Suppressor macrophage treated with lipopolysaccharide for 1 hour (primary cell): ENCODE results near the gene NT5E.
A peak's percentile ranks its signal among the peaks of the same experiment; 100 is the strongest.
"Not testable (repeated sequence)": the region's sequence is repeated elsewhere in the genome, so short reads cannot be mapped to it uniquely, and the experiment has no call there.

Experiments used
- DNase-seq, 3 donors: peaks; one replicate each; pipeline ENCODE4 v3.0.0-alpha.2; 2020 to 2022

Gene NT5E

DNA sequence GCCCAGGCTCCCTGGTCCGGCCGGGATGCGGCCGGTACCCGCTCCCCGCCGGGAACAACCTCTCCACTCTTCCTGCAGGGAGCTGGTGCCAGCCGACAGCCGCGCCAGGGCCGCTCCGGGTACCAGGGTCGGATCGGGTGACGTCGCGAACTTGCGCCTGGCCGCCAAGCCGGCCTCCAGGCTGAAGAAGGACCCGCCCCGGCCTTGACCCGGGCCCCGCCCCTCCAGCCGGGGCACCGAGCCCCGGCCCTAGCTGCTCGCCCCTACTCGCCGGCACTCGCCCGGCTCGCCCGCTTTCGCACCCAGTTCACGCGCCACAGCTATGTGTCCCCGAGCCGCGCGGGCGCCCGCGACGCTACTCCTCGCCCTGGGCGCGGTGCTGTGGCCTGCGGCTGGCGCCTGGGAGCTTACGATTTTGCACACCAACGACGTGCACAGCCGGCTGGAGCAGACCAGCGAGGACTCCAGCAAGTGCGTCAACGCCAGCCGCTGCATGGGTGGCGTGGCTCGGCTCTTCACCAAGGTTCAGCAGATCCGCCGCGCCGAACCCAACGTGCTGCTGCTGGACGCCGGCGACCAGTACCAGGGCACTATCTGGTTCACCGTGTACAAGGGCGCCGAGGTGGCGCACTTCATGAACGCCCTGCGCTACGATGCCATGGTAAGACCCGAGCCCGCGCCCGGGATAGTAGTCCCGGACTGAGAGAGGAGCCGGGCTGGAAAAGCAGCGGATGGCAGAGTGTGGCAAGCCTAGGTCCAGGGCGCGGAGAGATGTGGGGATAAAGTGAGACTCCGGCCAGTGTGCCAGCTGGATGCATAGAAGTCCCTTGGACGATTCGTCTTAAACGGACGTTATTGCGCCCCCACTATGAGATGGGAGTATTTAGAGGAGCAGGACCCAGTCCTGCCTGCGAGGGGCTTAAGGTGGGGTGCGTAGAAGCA, at the start of gene NT5E:
TSS of gene NT5E (plus strand) at position 266 of the 942 bp plus-strand sequence. CDS start at position 323, 57 bp downstream.
- peak; percentile 26 to 62 (median 29) for DNase-seq

DNA sequence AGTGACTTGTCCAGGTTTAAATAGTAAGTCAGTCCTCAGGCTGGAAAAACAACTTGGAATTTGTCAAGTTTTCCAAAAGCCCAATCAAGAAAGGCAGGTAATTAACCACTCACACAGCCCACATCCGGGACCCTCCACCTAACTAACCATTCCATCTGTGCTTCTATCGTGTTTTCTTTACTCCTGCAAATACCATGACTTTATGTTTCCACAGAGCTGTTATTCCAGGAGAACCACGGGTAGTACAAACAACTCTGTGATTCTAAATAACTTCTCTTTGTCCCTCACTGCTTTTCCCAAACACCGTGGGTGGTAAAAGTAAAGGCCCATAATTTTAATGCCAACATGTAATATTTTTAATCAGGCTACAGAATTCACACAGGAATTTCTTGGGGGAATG, 49.6 kb upstream of the NT5E start:
- no peak for DNase-seq

DNA sequence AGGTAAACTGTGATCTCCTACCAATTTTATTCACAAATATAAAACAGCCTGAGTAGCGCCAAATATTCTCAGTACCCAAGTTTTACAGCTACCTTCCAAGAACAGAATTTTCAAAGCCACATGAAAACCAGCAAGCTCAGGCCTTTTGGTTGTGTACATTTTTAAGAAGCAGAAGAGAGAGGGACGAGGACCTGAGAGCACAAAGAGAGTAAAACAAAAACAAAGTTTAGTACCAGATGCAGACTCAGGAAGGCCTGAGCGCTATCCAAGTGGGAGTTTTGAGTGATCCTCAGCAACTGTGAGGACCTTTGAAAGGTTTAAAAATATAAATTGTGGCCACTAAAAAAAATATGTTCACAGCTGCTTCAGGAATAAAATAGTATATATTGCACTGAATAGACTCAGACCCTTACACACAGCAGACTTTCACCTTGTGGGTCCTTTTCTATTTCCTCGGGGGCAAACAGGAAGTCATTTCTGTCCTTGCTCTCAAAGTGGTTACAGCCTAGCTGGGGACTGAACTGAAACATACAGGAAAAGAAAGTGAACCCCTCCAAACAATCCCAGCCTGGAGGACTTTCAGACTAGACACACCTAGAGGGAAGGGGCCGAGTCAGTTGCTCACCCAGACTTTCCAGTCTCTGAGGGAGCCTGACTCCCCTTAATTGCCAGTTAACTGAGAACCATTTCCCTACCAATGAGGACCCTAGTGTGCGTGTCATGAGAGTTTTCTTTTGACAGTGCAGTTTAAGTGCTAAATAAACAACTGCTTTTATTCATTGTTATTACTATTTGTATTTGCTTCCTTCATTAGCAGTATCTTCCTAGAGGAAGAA, 48.5 kb upstream of the NT5E start:
- DNase-seq: no peak

DNA sequence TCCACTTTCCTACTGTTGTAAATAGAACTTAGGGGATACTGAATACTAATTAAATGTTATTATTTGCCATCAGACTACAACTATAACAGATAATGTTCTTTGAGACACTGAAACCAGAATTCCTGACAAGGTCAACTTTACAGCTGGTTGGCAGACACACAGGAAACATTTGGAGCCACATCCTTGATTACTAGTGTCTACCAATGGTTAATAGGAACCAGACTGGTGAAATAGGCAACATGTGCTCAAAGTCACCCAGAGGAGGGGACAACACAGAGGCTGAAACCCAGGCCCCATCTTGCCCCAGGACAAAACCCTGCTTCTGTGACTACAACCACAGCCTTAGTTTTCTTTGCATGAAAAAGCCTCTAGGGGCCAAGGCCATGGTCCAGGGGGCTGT, 47.8 kb upstream of the NT5E start:
- DNase-seq: no peak

DNA sequence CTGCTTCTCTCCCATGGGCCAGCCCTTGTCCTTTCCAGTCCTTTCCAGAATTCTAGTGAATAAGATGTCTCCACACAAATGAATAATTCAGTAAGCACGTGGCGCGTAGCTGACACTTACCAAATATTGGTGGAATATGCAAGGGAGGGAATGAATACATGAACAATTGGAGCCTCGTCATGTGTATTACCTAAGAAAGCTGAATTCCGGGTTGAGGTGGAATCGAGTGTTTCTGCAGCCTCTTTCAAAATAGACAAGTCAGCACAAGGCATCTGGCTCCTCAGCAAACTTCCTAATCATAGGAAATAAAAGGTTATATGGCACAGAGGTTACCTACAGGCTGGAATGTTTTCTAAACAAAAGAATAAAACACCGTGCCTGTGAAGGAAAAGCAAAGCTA, 47.0 kb upstream of the NT5E start:
- DNase-seq: no peak

DNA sequence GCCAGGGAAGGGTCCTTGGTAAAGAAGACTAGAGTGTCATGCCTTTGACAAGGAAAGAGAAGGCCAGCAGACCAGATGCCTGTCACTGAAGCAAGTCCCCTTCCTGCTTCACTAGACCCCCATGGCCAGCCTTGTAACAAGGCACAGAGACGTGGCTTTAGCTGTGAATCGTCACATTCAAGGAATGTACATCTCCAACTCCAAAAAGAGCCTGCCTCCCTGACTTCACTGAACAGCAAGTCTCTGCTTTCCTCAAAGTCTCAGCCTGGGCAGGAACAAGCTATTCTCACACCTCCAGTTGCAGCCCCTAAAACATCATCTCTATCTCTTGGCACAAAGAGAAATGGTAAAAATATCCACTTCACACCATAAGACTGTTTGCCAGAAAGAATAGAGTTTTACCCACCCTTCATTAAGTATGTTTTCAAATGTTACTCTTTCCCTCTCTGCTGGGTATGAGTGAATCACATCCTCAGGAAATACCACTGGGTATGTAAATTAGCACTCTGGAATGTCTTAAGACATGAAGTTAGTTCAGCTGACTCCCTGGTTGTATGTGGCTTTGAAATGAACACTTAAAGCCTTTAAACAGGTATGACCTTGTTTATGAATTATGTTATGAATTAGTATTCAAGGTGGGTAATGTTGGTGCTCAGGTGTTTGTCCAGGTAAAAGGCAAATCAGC, 46.4 kb upstream of the NT5E start:
- DNase-seq: peak in 1 of 3 donors; percentile 7

DNA sequence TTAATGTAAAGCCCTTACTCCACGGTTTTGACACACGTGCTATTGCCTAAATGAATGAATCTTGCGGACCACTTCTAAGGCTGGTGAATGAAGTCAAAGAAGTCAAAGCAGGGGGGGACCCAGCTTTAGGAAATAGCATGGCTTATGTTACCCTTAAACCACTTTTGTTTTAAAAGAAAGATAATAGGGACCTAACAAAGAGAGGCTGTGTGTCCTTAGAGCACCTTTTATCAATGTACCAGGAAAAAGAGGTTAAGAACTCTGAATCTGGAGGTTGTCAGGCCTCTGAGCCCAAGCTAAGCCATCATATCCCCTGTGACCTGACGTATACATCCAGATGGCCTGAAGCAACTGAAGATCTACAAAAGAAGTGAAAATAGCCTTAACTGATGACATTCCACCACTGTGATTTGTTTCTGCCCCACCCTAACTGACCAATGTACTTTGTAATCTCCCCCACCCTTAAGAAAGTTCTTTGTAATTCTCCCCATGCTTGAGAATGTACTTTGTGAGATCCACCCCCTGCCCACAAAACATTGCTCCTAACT, 45.8 kb upstream of the NT5E start:
- DNase-seq: not testable (repeated sequence)

DNA sequence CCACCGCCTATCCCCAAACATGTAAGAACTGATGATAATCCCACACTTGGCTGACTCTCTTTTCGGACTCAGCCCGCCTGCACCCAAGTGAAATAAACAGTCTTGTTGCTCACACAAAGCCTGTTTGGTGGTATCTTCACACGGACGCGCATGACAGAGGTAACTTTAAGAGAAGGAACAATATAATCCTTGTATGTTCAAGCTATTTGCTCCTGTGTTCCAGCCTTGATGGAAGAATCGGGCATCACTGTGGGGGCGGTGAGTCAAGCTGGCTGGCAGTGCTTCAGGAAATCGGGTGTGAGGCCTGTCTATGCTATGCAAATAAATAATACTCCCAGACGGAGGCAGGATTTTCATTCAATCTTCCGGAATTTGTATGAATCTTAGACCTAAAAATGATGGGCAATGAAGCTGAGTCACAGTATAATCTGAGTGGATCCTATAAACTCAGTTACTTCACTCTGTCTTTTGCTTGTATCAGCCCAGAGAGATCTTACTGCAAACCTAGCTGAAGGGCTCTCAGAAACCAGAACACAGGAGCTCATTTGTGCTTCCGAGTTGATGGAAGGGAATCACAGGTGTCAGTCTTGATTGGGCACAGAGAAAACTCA, 45.2 kb upstream of the NT5E start:
- no peak for DNase-seq

DNA sequence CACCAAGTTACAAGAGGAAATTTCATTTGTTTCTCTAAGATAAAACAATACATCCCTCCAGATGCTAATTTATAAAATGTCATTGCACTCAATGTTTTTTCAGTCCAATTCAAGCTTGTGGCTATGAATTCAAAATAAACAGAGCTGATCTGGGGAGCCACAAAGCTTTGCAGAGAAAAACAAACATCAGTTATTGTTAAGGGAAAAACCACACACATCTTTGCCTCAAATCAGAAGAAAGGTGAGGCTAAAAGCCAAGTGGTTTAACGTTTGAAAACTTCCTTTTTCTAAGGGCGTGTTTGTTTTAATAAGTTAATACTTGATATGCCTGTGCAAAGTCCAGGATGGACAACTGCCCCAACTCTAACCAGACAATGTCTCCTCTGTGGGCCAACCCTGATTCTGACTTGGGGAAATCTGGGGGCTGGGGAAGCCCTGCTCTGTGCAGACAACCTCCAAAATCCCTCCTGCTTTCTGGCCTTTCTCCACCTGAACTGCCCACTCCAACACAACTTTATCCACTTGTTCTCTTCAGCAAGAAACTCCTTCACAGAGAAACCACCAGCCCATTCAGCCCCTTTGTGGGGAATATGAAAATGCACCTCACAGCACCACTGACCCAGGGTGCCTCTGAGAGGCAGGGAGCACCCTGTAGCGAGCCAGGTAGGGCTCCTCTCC, 44.6 kb upstream of the NT5E start:
- no peak for DNase-seq

DNA sequence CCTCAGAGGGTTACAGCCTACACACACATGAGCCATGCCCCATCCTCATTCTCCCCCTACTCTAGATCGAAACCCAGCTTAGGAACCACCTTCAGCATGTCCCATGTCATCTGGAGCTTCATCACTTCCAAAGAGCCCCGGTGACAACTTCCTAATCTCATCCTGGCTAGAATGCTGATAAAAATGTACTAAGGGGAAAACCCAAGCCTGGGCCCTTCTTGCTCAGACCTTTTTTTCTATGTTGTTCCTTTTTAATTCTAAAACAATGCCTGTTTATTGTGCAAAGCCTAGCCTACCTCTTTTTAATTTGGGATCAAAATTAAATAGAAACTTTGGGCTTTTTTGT, 44.1 kb upstream of the NT5E start:
- no peak for DNase-seq

DNA sequence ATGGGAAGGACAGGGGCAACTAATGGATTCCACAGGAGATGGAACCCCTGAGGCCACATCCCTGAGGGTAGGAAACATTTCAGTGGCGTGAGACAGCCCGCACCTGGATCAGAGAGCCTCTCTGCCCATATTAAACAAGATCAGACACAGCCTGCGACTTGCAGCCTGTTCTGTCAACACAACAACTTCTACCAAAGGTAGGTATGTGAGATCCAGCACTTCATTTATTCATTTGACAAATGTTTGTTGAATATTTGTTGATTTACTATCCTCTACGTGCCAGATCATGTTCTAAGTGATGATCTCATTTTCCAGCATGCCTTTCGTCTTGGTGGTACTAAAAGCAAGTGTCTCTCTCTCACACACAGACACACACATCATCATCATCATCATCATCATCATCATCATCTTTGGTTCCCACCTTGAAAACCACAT, 43.2 kb upstream of the NT5E start:
- no peak for DNase-seq

DNA sequence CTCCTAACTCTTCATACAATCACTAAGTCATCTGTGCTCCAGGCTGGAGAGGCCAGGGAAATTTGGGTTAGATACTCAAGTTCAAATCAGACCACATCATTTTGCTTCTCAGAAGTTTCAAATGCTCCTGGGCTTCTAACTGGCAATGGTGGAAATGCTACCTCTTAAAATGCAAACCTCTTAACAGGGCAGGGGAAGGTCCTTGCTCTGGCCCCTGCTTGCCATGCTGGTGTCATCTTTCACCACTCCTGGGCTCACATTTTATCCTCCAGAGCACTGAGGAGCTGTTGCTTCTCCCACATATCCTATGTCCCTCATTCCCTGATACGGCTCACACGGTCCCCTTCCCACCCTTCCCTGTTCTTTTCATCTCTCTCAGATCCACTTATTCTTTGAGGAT, 41.8 kb upstream of the NT5E start:
- DNase-seq: no peak

DNA sequence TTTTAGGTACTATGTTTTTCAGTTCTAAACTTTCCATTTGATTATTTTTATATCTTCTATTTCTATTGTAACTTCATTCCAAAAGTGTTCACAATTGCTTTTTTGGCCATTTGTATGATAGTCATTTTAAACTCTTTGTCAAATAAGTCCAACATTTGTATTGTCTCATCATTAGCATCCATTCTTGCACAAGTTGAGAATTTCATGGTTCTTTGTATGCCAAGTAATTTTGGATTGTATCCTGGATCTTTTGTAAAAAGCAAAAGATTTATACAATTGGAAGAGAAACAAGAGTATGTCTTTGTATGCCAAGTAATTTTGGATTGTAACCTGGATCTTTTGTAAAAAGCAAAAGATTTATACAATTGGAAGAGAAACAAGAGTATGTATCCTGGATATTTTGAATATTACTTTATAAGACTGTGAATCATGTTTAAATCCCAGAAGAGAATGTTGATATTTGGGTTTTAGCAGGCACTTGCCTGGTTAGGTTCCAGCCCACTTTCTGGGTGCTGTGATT, 36.9 kb upstream of the NT5E start:
- DNase-seq: no peak

DNA sequence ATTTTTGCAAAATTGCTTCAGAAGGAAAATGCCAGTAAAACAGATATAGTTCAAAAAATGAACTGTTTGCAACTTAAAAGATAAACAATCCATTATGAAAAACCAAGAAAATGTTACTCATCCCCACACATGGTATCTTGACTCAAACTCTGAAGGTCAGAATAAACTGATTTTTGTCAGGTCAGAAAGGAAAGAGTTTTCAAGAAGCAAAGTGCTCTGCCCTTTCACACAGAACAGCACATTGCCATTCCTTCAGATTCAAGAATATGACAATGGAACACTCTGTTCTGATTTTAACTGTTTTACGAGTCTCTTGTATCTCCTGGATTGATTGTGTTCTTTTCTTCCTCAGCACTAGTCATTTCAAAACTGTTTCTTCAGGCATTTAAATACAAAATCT, 33.8 kb upstream of the NT5E start:
- no peak for DNase-seq

DNA sequence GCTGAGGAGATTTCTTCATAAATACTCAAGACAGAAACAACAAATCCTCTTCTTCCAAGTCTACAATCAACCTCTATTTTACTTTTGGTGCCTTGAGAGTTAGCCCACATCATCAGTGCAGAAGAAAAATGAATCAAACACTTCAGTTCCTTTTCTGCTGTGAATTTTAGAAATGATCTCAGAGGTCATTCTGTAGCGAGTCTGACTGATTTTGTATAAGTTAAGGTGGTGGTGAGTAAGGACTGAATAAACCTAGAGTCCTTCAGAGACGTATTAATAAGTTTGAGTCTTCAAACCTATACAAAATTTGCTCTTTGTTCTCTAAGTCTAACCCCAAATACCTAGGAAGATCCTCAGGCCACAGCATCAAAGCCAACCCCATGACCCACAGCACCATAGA, 33.1 kb upstream of the NT5E start:
- no peak for DNase-seq

DNA sequence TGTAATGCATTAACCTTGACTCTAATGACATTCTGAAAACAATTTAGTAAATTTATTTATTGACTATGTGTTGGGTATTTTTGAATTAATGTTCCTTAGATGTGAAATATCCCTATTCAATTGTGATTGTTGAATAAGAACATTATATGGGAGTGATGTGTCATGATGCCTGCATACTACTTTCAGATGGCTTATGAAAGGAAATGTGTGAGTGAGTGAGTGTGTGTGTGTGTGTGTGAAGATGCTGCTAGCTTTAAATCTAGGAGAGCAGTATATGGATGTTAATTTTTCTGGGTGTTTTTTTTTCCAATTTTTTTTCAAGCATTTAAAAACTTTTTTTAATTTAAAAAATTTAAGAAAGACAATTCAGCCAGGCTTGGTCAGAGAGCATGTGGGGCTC, 32.5 kb upstream of the NT5E start:
- DNase-seq: no peak

DNA sequence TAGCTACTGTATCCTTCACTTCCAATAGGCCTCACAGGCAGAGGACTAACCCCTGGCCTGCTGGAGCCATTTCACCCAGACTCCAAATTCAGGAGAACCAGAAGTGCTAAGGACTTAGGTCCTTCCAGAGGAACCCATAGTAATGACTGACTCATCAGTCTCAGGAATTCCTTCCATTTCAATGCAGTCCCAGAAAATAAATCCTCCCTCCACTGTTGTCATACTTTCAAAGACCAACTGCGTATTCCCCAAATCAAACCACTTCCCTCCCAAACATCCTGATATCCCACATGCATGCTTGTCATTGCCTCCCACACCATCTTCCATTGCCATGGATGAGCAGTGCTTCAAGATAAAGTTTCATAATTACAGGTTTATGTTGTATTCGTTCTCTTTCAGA, 31.8 kb upstream of the NT5E start:
- DNase-seq: no peak

DNA sequence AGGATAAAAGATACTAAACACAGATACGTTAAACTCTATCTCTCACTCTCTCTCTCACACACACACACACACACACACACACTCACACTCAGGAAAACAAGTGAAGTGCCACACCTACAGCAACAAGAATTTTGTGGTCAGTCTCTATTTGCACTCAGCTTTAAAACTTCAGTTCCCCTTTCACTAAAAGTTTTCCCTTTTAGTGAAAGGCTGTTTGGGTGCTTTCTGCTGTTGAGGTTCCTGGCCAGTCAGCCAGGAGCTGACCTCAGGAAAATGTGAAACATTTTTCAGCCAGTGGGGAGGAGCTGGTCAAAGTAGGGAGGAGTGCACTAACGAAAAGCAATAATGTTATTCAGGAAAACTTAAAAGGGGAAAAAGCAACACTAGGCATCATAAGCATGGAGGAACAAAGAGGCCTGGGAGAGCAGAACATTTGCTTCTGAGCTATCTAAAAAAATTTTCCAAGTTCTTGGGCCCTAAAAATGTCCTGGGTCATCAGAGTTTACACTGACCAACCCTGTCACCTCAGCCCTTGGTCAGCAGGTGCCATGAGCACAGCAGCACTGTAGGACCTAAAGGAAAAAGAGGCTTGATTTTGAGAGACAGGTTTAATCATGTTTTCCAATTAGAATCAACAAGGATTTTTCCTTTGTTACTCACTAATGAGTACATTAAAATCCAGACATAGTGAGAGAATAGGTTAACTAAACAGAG, 30.7 kb upstream of the NT5E start:
- DNase-seq: no peak

DNA sequence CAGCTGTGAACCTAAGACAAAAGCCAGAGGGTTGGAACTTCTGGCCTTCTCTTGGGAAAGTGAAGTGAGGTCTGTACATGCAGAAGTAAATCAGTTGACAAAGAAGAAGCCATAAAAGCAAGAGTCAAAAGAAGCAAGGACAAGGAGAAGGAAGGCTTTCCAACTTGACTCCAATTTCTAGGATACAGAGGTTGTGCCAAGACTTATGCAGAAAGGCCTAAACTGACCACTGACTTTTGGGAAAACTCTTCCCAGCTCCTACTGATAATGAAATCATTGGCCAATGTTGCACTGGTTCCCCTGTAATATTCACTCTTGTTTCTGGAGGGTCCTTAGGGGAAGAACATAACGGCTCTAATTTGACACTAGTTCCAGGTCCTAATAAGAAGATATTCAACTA, 29.3 kb upstream of the NT5E start:
- DNase-seq: no peak

DNA sequence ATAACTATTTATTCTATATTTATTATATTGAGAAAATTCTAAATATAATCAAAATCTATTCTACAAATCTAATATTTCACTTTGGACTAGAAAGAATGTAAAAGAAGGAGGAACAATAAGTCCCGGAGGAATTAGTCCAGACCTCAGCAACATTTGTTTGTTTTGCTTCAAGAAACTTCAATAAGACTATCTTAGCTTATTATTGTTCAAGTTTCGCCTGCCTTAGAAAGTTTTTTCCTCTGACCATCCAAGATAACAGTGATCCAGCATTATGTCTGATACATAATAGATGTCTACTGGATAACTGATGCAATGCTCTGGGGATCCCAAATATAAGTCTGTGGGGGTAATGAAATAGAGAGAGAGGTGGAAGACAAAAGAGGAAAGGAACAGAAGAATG, 28.7 kb upstream of the NT5E start:
- no peak for DNase-seq

DNA sequence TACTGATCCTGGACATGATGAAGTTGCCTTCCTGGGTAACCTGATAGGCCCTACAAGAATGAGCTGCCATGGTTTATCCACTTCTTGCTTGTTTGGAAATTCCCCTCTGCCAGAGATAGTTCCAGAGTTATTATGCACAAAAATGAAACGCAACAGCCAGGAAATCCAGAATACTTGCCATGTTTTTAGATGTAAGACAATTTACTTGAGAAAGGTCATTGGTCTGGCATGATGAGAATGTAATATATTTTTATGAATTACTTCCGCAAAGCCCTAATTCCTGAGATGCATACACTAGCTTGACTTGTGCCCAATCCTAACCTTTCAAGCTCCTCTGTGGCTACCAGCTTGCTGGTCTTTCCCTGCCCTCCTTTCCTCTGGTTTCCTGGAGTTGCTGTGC, 27.9 kb upstream of the NT5E start:
- no peak for DNase-seq
